Measurements from ENCODE around the gene DEXI. TPM values are rescaled to one million over a fixed set of nuclear protein-coding genes. Genes with fewer than 3 reads are reported as not detected.
A peak's percentile ranks its signal among the peaks of the same experiment; 100 is the strongest.

The DEXI gene
- total RNA-seq, 4 donors from 2014 or later, result 74.4 to 96.3 (median 85.5) TPM

DNA sequence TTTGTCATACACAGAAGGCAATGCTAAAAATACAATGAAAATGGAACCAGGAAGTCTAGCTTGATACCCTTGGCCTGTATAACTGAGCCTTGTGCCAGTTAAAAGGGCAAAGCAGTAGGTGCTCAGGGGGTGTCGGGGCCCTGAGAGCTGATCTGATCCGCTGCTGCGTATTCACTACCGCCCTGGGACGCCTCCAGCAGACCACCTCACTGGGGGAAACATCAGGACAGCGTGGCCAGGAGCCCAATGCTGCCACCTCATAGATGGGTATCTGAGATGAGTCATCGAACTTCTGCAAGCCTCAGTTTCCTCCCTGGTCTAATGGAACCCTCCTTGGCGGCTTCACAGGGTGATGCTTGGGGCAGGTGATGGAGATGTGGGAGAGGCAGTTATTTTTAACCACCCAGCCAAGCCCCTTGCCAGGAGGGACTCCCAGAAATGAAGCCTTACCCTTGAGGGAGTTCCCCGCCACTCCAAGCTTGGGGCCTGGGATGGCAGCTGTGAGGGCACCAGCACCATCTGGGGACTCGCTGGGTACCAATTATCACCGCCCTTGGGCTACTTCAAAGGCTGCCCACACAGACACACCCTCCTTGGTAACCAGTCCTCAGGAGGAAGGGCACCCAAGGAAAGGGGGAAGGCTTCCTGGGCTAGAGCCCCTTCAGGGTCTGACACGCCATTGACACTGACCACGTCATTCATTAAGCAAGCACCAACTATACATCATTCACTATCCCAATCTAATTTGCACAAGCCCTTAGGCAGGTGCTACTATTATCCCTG, 7.8 kb downstream of the DEXI start:
- Histone ChIP-seq H3K4me1 (peaks cover 0 to 70% (median 34%) of the 10 kb centered on the region in 4 donors), H3K27ac (no peak overlapping the region), H3K27me3 (no peaks in the 10 kb centered on the region), H3K9me3 (no peaks in the 10 kb centered on the region), H3K4me3 (no peak overlapping the region), H3K36me3 (peaks cover 0 to 54% (median 0%) of the 10 kb centered on the region in 3 donors)
- TF ChIP-seq POLR2A (IDR thresholded peaks at IDR 0.05) (no peak), EP300 (IDR thresholded peaks at IDR 0.05) (no peak)
- TF ChIP-seq, protein P1, sequence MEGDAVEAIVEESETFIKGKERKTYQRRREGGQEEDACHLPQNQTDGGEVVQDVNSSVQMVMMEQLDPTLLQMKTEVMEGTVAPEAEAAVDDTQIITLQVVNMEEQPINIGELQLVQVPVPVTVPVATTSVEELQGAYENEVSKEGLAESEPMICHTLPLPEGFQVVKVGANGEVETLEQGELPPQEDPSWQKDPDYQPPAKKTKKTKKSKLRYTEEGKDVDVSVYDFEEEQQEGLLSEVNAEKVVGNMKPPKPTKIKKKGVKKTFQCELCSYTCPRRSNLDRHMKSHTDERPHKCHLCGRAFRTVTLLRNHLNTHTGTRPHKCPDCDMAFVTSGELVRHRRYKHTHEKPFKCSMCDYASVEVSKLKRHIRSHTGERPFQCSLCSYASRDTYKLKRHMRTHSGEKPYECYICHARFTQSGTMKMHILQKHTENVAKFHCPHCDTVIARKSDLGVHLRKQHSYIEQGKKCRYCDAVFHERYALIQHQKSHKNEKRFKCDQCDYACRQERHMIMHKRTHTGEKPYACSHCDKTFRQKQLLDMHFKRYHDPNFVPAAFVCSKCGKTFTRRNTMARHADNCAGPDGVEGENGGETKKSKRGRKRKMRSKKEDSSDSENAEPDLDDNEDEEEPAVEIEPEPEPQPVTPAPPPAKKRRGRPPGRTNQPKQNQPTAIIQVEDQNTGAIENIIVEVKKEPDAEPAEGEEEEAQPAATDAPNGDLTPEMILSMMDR (IDR thresholded peaks at IDR 0.05), result no peak
- DNase-seq (ENCODE audit: low spot score in 2 of 2), result no peak
- 94 to 99% methylated on average over 12 to 13 of the region's 13 CpGs for WGBS, 2 donors

GRCh38 chr16:10933865-10934264, 8.4 kb downstream of the DEXI start:
- WGBS, 2 donors, result 81 to 85% methylated on average over 8 of the region's 8 CpGs
- Histone ChIP-seq H3K4me3 (no peak overlapping the region), H3K36me3 (peaks cover 0 to 61% (median 0%) of the 10 kb centered on the region in 3 donors), H3K4me1 (peaks cover 0 to 65% (median 28%) of the 10 kb centered on the region in 4 donors), H3K27me3 (no peaks in the 10 kb centered on the region), H3K27ac (no peak overlapping the region), H3K9me3 (no peaks in the 10 kb centered on the region)
- TF ChIP-seq EP300 (IDR thresholded peaks at IDR 0.05), result no peak
- no peak for DNase-seq (ENCODE audit: low spot score in 2 of 2)

DNA sequence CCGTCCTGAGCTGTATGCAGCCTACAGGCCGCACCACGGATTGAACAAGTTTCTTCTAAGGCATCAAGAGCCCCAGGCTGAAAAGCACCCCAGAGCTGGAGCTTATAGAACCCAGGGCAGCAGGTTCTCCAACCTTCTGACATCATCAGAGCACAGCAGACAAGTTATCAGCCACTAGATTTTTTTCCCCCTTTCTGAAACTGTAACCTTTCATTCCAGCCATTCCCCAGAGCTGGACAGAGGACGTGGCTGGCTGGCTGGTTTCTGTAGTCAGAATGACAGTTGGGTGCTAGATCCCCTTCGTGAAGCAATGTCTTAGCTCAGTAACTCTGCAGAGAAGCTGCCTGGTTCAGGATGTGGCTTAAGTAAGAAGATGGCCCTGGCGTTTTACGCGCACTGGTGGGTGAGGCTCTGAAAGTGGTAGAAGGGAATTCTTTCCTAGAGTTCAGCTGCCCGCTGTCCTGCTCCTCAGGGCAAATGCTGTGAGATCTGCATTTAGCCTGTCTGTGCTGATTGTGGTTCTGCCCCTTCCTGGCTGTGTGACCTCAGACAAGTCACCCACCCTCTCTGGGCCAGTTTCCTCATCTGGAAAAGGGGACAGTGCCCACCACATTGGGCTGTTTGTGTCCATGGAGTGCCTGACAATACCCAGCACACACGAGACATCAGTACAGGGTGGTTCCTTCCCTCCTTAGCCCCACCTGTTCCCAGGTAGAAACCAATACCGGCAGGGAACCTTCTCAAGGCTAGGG, 9.1 kb downstream of the DEXI start:
- Histone ChIP-seq H3K4me3 (no peak overlapping the region), H3K27me3 (no peaks in the 10 kb centered on the region), H3K36me3 (peaks cover 0 to 63% (median 0%) of the 10 kb centered on the region in 3 donors), H3K4me1 (peaks cover 0 to 58% (median 21%) of the 10 kb centered on the region in 4 donors), H3K9me3 (no peaks in the 10 kb centered on the region), H3K27ac (no peak overlapping the region)
- DNase-seq (ENCODE audit: low spot score in 2 of 2), result no peak
- TF ChIP-seq POLR2A (IDR thresholded peaks at IDR 0.05), result no peak
- TF ChIP-seq EP300 (IDR thresholded peaks at IDR 0.05), result no peak
- TF ChIP-seq, protein P1 (IDR thresholded peaks at IDR 0.05), result no peak
- WGBS, 2 donors, result 84 to 85% methylated on average over 11 of the region's 11 CpGs

DNA sequence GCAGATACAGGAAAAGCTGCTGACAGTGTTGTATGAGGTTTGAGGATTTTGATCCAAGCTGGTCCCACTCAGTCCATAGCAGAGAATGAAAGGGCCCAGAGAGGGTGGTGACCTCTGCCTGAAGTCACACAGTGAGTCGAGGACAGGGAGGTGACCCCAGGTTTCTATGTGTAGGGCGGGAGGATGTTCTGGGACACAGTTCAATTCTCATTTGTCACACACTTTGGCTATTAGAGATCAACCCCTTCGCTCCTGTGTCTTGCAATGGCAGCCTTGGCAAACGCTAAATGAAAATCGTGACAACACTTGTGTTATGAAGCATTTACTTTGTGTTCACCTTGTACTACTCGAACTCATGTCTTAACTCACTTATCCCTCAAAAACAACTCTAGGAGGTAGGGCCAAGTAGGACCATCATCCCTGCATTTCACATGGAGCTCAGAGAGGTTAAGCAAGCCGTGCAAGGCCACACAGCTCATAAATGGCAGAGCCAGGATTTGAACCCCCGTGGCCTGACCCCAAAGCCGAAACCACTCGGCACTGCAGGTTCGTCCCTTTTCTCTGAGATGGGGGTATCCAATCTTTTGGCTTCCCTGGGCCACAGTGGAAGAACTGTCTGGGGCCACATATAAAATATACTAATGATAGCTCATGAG, 10.2 kb downstream of the DEXI start:
- DNase-seq (ENCODE audit: low spot score in 2 of 2), result no peak
- H3K9me3 ChIP-seq, result no peaks in the 10 kb centered on the region
- H3K4me3 ChIP-seq, result no peak overlapping the region
- 93% methylated on average over 11 of the region's 11 CpGs for WGBS, 2 donors
- peaks cover 0 to 47% (median 10%) of the 10 kb centered on the region in 4 donors for H3K4me1 ChIP-seq
- peaks cover 0 to 73% (median 0%) of the 10 kb centered on the region in 3 donors for H3K36me3 ChIP-seq
- no peaks in the 10 kb centered on the region for H3K27me3 ChIP-seq
- H3K27ac ChIP-seq, result no peak overlapping the region
- no peak for TF ChIP-seq EP300 (IDR thresholded peaks at IDR 0.05)
- TF ChIP-seq, protein P1 (IDR thresholded peaks at IDR 0.05), result no peak
- TF ChIP-seq POLR2A (IDR thresholded peaks at IDR 0.05), result no peak

- Histone ChIP-seq H3K4me3 (no peak overlapping the region), H3K9me3 (no peaks in the 10 kb centered on the region), H3K4me1 (peaks cover 0 to 38% (median 3%) of the 10 kb centered on the region in 4 donors), H3K27ac (peak overlapping the region in 1 of 4 donors; percentile 3), H3K36me3 (peaks cover 0 to 83% (median 4%) of the 10 kb centered on the region in 3 donors), H3K27me3 (no peaks in the 10 kb centered on the region)
- TF ChIP-seq, protein P1 (IDR thresholded peaks at IDR 0.05), result no peak
- TF ChIP-seq EP300 (IDR thresholded peaks at IDR 0.05), result no peak
- TF ChIP-seq POLR2A (IDR thresholded peaks at IDR 0.05), result no peak
- DNase-seq (ENCODE audit: low spot score in 2 of 2), result no peak
- WGBS, 2 donors, result 70 to 73% methylated on average over 7 of the region's 7 CpGs
Measured at GRCh38 chr16:10931134-10931533, 11.1 kb downstream of the DEXI start.
